HepG2 (cell line): ENCODE results near the gene ADGRB3.

ENCODE experiments used
- GTF2F1 ChIP-seq: fragments of 150-350 bp; IDR thresholded peaks from 2 replicates; pipeline ENCODE4 v1.6.1; 2014; ENCODE audit warnings: low read length
- RAD51 ChIP-seq: fragments of 450-650 bp; IDR thresholded peaks from 2 replicates; pipeline ENCODE4 v1.6.1; 2016; ENCODE audit warnings: borderline replicate concordance
- XRCC5 ChIP-seq: fragments of 200-400 bp; formaldehyde crosslinking; optimal IDR thresholded peaks from 2 replicates; pipeline ENCODE3; 2017; ENCODE audit warnings: mild to moderate bottlenecking, low read length
- ZNF274 ChIP-seq: sonication (generic); formaldehyde crosslinking; IDR thresholded peaks from 2 replicates; pipeline ENCODE4 v1.5.1; 2020; ENCODE audit warnings: mild to moderate bottlenecking, missing genetic modification reagents
- ZNF747 ChIP-seq: sonication (generic); formaldehyde crosslinking; IDR thresholded peaks from 2 replicates; pipeline ENCODE4 v1.8.1; 2023; ENCODE audit warnings: missing genetic modification reagents, mild to moderate bottlenecking, borderline replicate concordance
- TF ChIP-seq, protein P1 (sequence below): sonication (generic); formaldehyde crosslinking; IDR thresholded peaks from 2 replicates; pipeline ENCODE4 v1.8.0; 2022; ENCODE audit warnings: missing genetic modification reagents, mild to moderate bottlenecking, borderline replicate concordance
- TF ChIP-seq, protein P2 (sequence below), 2 experiments: sonication (generic) in 1 of 2; formaldehyde crosslinking in 1 of 2; IDR thresholded peaks; 2 replicates each; pipeline versions ENCODE4 v1.4.0 to v1.6.1; 2018 to 2020; ENCODE audit warnings: missing genetic modification reagents in 2 of 2, borderline replicate concordance in 1 of 2, low read depth in 1 of 2, mild to moderate bottlenecking in 1 of 2, missing biosample characterization in 1 of 2
- TF ChIP-seq, protein P3 (sequence below): sonication (generic); formaldehyde crosslinking; IDR thresholded peaks from 2 replicates; pipeline ENCODE4 v1.4.0; 2020; ENCODE audit warnings: missing genetic modification reagents, mild to moderate bottlenecking, borderline replicate concordance

DNA sequence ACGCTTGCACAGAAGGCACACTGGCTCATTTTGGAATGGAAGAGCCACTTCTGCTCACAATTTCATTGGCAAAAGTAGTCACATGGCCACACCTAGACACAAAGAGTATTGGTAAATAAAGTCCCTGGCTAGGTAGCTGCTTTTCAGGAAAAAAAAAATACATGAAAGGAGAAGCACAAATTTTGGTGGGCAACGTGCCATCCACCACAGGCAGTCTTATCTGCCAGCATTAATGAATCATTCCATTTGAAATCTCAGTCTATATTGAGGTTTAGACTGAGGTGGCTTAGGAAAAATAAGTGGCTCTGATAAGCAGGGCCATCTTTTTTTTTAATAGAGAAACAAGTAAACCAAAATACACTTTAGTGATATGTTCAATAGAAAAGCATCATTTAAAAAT lies 44.3 kb downstream of the ADGRB3 start:
- no peak for TF ChIP-seq ZNF274
- no peak for TF ChIP-seq RAD51
- TF ChIP-seq, protein P1, sequence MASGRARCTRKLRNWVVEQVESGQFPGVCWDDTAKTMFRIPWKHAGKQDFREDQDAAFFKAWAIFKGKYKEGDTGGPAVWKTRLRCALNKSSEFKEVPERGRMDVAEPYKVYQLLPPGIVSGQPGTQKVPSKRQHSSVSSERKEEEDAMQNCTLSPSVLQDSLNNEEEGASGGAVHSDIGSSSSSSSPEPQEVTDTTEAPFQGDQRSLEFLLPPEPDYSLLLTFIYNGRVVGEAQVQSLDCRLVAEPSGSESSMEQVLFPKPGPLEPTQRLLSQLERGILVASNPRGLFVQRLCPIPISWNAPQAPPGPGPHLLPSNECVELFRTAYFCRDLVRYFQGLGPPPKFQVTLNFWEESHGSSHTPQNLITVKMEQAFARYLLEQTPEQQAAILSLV (CRISPR knock-in tag), result no peak
- no peak for TF ChIP-seq GTF2F1
- TF ChIP-seq ZNF747 (CRISPR knock-in tag), result no peak
- no peak for TF ChIP-seq XRCC5
- TF ChIP-seq, protein P2, sequence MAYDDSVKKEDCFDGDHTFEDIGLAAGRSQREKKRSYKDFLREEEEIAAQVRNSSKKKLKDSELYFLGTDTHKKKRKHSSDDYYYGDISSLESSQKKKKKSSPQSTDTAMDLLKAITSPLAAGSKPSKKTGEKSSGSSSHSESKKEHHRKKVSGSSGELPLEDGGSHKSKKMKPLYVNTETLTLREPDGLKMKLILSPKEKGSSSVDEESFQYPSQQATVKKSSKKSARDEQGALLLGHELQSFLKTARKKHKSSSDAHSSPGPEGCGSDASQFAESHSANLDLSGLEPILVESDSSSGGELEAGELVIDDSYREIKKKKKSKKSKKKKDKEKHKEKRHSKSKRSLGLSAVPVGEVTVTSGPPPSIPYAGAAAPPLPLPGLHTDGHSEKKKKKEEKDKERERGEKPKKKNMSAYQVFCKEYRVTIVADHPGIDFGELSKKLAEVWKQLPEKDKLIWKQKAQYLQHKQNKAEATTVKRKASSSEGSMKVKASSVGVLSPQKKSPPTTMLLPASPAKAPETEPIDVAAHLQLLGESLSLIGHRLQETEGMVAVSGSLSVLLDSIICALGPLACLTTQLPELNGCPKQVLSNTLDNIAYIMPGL (CRISPR knock-in tag; IDR thresholded peaks at IDR 0.05; ENCODE audit: borderline replicate concordance in 1 of 2, low read depth in 1 of 2), result no peak
- TF ChIP-seq, protein P3, sequence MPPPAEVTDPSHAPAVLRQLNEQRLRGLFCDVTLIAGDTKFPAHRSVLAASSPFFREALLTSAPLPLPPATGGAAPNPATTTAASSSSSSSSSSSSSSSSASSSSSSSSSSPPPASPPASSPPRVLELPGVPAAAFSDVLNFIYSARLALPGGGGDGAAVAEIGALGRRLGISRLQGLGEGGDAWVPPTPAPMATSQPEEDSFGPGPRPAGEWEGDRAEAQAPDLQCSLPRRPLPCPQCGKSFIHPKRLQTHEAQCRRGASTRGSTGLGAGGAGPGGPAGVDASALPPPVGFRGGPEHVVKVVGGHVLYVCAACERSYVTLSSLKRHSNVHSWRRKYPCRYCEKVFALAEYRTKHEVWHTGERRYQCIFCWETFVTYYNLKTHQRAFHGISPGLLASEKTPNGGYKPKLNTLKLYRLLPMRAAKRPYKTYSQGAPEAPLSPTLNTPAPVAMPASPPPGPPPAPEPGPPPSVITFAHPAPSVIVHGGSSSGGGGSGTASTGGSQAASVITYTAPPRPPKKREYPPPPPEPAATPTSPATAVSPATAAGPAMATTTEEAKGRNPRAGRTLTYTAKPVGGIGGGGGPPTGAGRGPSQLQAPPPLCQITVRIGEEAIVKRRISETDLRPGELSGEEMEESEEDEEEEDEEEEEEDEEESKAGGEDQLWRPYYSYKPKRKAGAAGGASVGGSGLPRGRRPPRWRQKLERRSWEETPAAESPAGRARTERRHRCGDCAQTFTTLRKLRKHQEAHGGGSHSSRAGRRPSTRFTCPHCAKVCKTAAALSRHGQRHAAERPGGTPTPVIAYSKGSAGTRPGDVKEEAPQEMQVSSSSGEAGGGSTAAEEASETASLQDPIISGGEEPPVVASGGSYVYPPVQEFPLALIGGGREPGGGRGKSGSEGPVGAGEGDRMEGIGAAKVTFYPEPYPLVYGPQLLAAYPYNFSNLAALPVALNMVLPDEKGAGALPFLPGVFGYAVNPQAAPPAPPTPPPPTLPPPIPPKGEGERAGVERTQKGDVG (CRISPR knock-in tag), result no peak
